Colonic mucosa (tissue), 4 donors: ENCODE results near the gene PKP1. TPM values are rescaled to one million over a fixed set of nuclear protein-coding genes. Genes with fewer than 3 reads are reported as not detected.

ENCODE experiments used
- DNase-seq: peaks from one replicate; pipeline ENCODE4 v3.0.0-alpha.2; 2020
- H3K27ac ChIP-seq: fragments of 200-600 bp; one replicate; pipeline ENCODE4 v1.8.0; 2021
- H3K27me3 ChIP-seq: fragments of 200-600 bp; one replicate; pipeline ENCODE4 v1.8.0; 2021
- H3K36me3 ChIP-seq: fragments of 200-600 bp; one replicate; pipeline ENCODE4 v1.8.0; 2021
- H3K4me1 ChIP-seq: fragments of 200-600 bp; one replicate; pipeline ENCODE4 v1.8.0; 2021; ENCODE audit warnings: mild to moderate bottlenecking
- H3K4me3 ChIP-seq: fragments of 200-600 bp; one replicate; pipeline ENCODE4 v1.8.0; 2021
- H3K9ac ChIP-seq, 2 donors: one replicate each; pipeline ENCODE4 v1.7.0; 2013; ENCODE audit warnings: control low read depth in 2 of 2, low read depth in 2 of 2, low read length in 2 of 2
- H3K9me3 ChIP-seq: fragments of 200-600 bp; one replicate; pipeline ENCODE4 v1.8.0; 2021
- intact Hi-C: fragments of 100-400 bp; cut with DNase I; formaldehyde crosslinking; loops from one replicate; pipeline ENCODE4 v1.14.1; 2022
- total RNA-seq, 2 donors: library from RNA; stranded (reverse); fragmentation: NEBNext Ultra II Directional in 1 of 2; extraction: Animal tissue kit (Norgen Biotek cat#: 25700) in 1 of 2; gene quantifications; one replicate each; pipeline ENCODE4 v1.2.1, GENCODE V29; 2021
- TF ChIP-seq, protein P1 (sequence below): fragments of 200-600 bp; IDR thresholded peaks from one replicate; pipeline ENCODE4 v1.8.0; 2022; ENCODE audit warnings: antibody characterized with exemption, mild to moderate bottlenecking
- donor health status: healthy.
- donor health status: DM: no; HTN: no; CAD: no.
- donor health status: DM: no; HTN: no; CAD: no.

Gene PKP1
- total RNA-seq, 2 donors from 2014 or later: 0.54 to 0.74 TPM

DNA sequence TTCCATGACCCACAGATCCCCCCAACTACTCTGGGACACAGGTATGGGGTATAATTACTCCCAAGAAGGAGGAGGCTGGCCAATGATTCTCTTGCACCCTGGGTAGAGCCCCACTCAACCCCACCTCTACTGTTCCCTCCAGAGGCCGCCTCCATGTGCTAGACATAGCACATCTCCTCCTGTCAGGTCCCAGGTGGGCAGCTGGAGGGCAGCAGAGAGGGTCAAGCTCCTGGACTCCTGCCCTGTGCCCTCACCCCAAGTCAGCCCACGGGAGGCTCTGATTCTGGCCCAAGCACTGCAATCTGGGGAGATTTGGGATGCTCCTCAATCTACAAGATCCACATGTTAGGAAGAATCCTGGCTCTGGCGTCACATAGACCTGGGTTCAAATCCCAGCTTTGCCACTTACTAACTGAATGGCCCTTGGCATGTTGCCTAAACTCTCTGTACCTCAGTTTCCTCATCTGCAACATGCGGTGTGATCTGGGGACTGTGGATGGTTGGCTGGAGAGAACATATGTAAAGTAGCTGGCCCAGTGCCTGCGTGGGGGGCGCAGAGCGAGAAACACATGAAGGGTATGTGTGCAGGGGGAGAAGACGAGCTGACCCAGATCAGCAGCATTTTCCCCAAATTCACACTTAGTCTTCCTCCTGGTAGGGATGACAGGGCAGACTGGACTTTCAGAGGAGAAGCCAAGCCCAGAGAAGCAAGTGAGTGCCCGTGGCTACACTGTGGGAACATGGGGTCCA is 71.0 kb downstream of the PKP1 start:
- Histone ChIP-seq H3K36me3 (no peaks in the 10 kb centered on the region), H3K9ac (no peak overlapping the region), H3K9me3 (no peaks in the 10 kb centered on the region), H3K4me3 (no peak overlapping the region), H3K4me1 (no peaks in the 10 kb centered on the region), H3K27me3 (no peaks in the 10 kb centered on the region), H3K27ac (no peak overlapping the region)
- intact Hi-C loops: no loop called here
- DNase-seq: no peak
- TF ChIP-seq, protein P1, sequence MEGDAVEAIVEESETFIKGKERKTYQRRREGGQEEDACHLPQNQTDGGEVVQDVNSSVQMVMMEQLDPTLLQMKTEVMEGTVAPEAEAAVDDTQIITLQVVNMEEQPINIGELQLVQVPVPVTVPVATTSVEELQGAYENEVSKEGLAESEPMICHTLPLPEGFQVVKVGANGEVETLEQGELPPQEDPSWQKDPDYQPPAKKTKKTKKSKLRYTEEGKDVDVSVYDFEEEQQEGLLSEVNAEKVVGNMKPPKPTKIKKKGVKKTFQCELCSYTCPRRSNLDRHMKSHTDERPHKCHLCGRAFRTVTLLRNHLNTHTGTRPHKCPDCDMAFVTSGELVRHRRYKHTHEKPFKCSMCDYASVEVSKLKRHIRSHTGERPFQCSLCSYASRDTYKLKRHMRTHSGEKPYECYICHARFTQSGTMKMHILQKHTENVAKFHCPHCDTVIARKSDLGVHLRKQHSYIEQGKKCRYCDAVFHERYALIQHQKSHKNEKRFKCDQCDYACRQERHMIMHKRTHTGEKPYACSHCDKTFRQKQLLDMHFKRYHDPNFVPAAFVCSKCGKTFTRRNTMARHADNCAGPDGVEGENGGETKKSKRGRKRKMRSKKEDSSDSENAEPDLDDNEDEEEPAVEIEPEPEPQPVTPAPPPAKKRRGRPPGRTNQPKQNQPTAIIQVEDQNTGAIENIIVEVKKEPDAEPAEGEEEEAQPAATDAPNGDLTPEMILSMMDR: no peak

DNA sequence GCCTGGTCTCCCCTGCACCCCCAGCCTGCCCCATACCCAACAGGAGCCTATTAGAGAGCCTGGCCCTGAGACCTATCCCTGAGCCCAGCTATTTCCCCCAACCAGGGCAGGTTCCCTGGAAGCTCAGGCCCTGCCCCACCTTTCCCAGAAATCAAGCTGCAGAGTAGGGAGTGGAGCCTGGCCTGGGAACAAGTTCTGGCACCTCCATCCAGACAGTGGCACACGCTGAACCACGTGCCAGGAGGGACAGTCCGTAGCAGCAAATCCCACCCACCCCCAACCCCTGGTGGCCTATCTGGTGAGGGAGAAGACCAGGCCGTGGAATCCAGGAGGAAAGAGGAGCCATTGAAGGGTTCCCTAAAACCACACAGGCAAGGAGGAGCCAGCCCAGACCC is 71.6 kb downstream of the PKP1 start:
- TF ChIP-seq, protein P1: no peak
- no peaks in the 10 kb centered on the region for H3K4me1 ChIP-seq
- no peak for DNase-seq
- no peaks in the 10 kb centered on the region for H3K36me3 ChIP-seq
- H3K27me3 ChIP-seq: no peaks in the 10 kb centered on the region
- H3K4me3 ChIP-seq: no peak overlapping the region
- no peak overlapping the region for H3K27ac ChIP-seq
- intact Hi-C loops: no loop called here
- no peaks in the 10 kb centered on the region for H3K9me3 ChIP-seq
- H3K9ac ChIP-seq: no peak overlapping the region

DNA sequence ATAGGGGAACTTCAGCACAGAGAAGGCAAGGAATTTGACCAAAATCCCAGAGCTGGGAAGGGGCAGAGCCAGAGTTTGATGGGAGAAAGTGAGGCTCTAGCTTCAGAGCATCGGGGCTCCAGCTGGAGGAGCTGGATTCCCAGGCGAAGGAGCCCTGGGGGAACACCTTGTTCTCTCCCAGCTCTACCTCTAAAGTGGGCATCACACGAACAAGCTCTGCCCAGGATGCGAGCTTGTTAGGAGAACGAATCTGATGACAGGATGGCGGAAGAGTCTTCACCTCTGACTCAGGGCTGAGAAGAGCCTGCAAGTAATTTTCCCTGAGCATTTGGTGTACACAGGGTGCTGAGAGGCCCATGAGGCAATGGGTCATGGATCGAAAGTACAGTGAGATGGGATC is 72.2 kb downstream of the PKP1 start:
- Histone ChIP-seq H3K9ac (no peak overlapping the region), H3K27me3 (no peaks in the 10 kb centered on the region), H3K4me1 (no peaks in the 10 kb centered on the region), H3K4me3 (no peak overlapping the region), H3K9me3 (no peaks in the 10 kb centered on the region), H3K36me3 (no peaks in the 10 kb centered on the region), H3K27ac (no peak overlapping the region)
- intact Hi-C loops: no loop called here
- DNase-seq: no peak
- TF ChIP-seq, protein P1: no peak

DNA sequence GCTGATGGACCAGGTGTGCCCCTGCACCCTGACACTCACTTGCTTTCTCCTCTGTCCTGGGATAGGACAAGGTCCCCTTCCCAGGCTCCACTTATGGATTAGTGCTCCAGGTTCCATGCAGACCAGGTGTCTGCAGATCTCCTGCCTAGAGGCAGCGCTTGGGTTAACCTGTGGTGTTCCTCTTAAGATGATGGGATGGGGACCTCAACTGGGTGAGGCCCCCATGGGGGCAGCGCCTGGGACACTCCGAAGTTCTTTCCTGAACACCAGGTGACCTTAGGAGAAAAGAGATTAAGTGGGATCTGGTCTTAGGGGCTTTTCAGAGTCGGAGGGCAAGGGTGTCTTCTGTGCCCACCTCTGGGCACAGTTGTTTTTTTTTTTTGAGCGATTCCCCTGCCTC is 72.9 kb downstream of the PKP1 start:
- H3K4me3 ChIP-seq: no peak overlapping the region
- TF ChIP-seq, protein P1: no peak
- no peak overlapping the region for H3K9ac ChIP-seq
- no peaks in the 10 kb centered on the region for H3K9me3 ChIP-seq
- DNase-seq: no peak
- H3K27me3 ChIP-seq: no peaks in the 10 kb centered on the region
- intact Hi-C loops: no loop called here
- no peak overlapping the region for H3K27ac ChIP-seq
- no peaks in the 10 kb centered on the region for H3K36me3 ChIP-seq
- H3K4me1 ChIP-seq: no peaks in the 10 kb centered on the region

DNA sequence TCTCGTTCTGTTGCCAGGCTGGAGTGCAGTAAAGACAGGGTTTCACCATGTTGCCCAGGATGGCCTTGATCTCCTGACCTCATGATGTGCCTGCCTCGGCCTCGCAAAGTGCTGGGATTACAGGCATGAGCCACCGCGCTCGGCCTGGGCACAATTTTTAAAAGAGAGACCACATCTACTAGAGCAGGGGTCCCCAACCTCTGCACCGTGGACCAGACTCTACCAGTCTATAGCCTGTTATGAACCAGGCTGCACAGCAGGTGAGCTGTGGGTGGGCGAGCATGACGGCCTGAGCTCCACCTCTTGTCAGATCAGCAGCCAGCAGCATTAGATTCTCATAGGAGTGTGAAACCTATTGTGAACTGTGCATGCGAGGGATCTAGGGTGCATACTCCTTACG is 73.4 kb downstream of the PKP1 start:
- DNase-seq: no peak
- Histone ChIP-seq H3K4me3 (no peak overlapping the region), H3K36me3 (no peaks in the 10 kb centered on the region), H3K9me3 (no peaks in the 10 kb centered on the region), H3K9ac (no peak overlapping the region), H3K4me1 (no peaks in the 10 kb centered on the region), H3K27ac (no peak overlapping the region), H3K27me3 (no peaks in the 10 kb centered on the region)
- intact Hi-C loops: no loop called here
- TF ChIP-seq, protein P1: no peak
